Neural cell (in vitro differentiated cells): ENCODE results near the gene ZC3H12D. TPM values are rescaled to one million over a fixed set of nuclear protein-coding genes. Genes with fewer than 3 reads are reported as not detected.
"Not testable (repeated sequence)": the region's sequence is repeated elsewhere in the genome, so short reads cannot be mapped to it uniquely, and the experiment has no call there.

Experiments
- H2AFZ ChIP-seq: fragments of 200-600, 300-800 bp; sonication (generic), shearing (Covaris generic); 2 replicates; pipeline ENCODE4 v1.6.0; 2014; ENCODE audit warnings: low read depth, mild to moderate bottlenecking, antibody characterized with exemption, low read length, moderate library complexity
- H3F3A ChIP-seq: fragments of 200-600 bp; shearing (Covaris generic); 2 replicates; pipeline ENCODE4 v1.6.1; 2016; ENCODE audit warnings: mild to moderate bottlenecking, moderate library complexity, mixed read lengths, antibody characterized with exemption, low read length; ENCODE audit not compliant: insufficient read depth, poor library complexity, severe bottlenecking
- H3K27ac ChIP-seq: fragments of 200-600, 300-800 bp; sonication (generic), shearing (Covaris generic); 2 replicates; pipeline ENCODE4 v1.5.1; 2014; ENCODE audit warnings: mild to moderate bottlenecking, low read length, moderate library complexity
- H3K27me3 ChIP-seq: fragments of 300-800, 200-600 bp; sonication (generic), shearing (Covaris generic); 2 replicates; pipeline ENCODE4 v1.6.0; 2014; ENCODE audit warnings: mild to moderate bottlenecking, low read depth, low read length, moderate library complexity; ENCODE audit not compliant: insufficient read depth
- H3K36me3 ChIP-seq: fragments of 300-800, 200-600 bp; sonication (generic), shearing (Covaris generic); 2 replicates; pipeline ENCODE4 v1.5.1; 2014; ENCODE audit warnings: mild to moderate bottlenecking, antibody characterized with exemption, low read length, moderate library complexity; ENCODE audit not compliant: insufficient read depth
- H3K4me2 ChIP-seq: fragments of 300-800, 200-600 bp; sonication (generic), shearing (Covaris generic); 2 replicates; pipeline ENCODE4 v1.6.0; 2014; ENCODE audit warnings: mild to moderate bottlenecking, low read length
- H3K4me3 ChIP-seq: fragments of 300-800, 200-600 bp; sonication (generic), shearing (Covaris generic); 2 replicates; pipeline ENCODE4 v1.5.1; 2014; ENCODE audit warnings: mild to moderate bottlenecking, low read length, moderate library complexity
- H3K79me2 ChIP-seq: fragments of 200-600 bp; shearing (Covaris generic); replicated peaks from 2 replicates; pipeline ENCODE4 v1.6.0; 2014; ENCODE audit warnings: mild to moderate bottlenecking, low read length, moderate library complexity; ENCODE audit not compliant: insufficient read depth
- H3K9ac ChIP-seq: fragments of 300-800, 200-600 bp; sonication (generic), shearing (Covaris generic); 2 replicates; pipeline ENCODE4 v1.6.1; 2016; ENCODE audit warnings: mild to moderate bottlenecking, low read length, mixed read lengths
- H3K9me2 ChIP-seq: fragments of 200-600 bp; shearing (Covaris generic); 2 replicates; pipeline ENCODE4 v1.6.1; 2016; ENCODE audit warnings: mild to moderate bottlenecking, low read length, mixed read lengths; ENCODE audit not compliant: insufficient read depth
- H3K9me3 ChIP-seq: fragments of 200-600, 300-800 bp; sonication (generic), shearing (Covaris generic); 2 replicates; pipeline ENCODE4 v1.6.1; 2016; ENCODE audit warnings: mild to moderate bottlenecking, mixed run types, low read length, moderate library complexity, mixed read lengths
- H4K20me1 ChIP-seq: fragments of 200-600 bp; shearing (Covaris generic); 2 replicates; pipeline ENCODE4 v1.6.1; 2016; ENCODE audit warnings: mild to moderate bottlenecking, mixed run types; ENCODE audit not compliant: insufficient read depth
- EP300 ChIP-seq: fragments of 450-650 bp; conservative IDR thresholded peaks from 2 replicates; pipeline ENCODE4 v1.6.1; 2014; ENCODE audit warnings: antibody characterized with exemption, mild to moderate bottlenecking, moderate library complexity; ENCODE audit not compliant: poor library complexity, severe bottlenecking
- EZH2 ChIP-seq: fragments of 200-600, 300-800 bp; shearing (Covaris generic), sonication (generic); IDR thresholded peaks from 2 replicates; pipeline ENCODE4 v1.6.1; 2014; ENCODE audit warnings: antibody characterized with exemption, low read length, borderline replicate concordance, mild to moderate bottlenecking; ENCODE audit not compliant: insufficient read depth, poor library complexity, severe bottlenecking
- MXI1 ChIP-seq: fragments of 450-650 bp; conservative IDR thresholded peaks from 2 replicates; pipeline ENCODE4 v1.6.1; 2014; ENCODE audit warnings: antibody characterized with exemption, mild to moderate bottlenecking; ENCODE audit not compliant: poor library complexity, severe bottlenecking
- POLR2AphosphoS5 ChIP-seq: IDR thresholded peaks from 2 replicates; pipeline ENCODE4 v1.6.1; 2012
- RAD21 ChIP-seq: fragments of 450-650 bp; conservative IDR thresholded peaks from 2 replicates; pipeline ENCODE4 v1.6.1; 2014; ENCODE audit warnings: antibody characterized with exemption, mild to moderate bottlenecking, moderate library complexity
- SMC3 ChIP-seq: fragments of 450-650 bp; conservative IDR thresholded peaks from 2 replicates; pipeline ENCODE4 v1.6.1; 2014; ENCODE audit warnings: antibody characterized with exemption, mild to moderate bottlenecking, moderate library complexity; ENCODE audit not compliant: poor library complexity
- TAF1 ChIP-seq: IDR thresholded peaks from 2 replicates; pipeline ENCODE4 v1.6.1; 2012; ENCODE audit warnings: low read depth
- polyA plus RNA-seq: library from polyadenylated mRNA; depleted of rRNA; stranded (reverse); fragments of >200 nt; gene quantifications from 2 replicates; pipeline ENCODE4 v1.2.3, GENCODE V29; 2014
- TF ChIP-seq, protein P1 (sequence below): fragments of 450-650 bp; IDR thresholded peaks from 2 replicates; pipeline ENCODE4 v1.5.1; 2014; ENCODE audit warnings: antibody characterized with exemption, mild to moderate bottlenecking, moderate library complexity; ENCODE audit not compliant: poor library complexity, severe bottlenecking
- TF ChIP-seq, protein P2 (sequence below): IDR thresholded peaks from 2 replicates; pipeline ENCODE4 v1.6.1; 2012; ENCODE audit warnings: borderline replicate concordance

The ZC3H12D gene
- polyA plus RNA-seq, 1 donor from 2014 or later = 1.0 TPM

DNA sequence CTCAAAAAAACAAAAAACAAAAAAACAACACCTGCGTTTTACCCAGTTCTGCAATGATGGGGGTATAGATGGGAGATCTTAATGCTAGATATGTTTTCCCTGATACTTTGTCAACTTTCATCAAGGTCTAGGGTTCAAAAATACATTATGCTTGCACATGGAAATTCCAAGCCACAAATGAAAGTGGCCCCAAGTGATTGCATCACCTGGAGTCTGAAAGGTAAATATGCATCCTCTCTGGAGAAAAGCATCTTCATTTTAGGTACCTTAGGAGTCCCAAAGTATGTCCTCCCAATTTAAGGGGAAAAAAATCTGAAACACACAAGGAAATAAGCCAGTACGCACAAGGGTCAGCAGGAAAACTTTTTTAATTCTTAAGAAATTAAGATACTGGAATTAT is 12.6 kb upstream of the ZC3H12D start:
- no peaks in the 10 kb centered on the region for H3K27me3 ChIP-seq
- no peaks in the 10 kb centered on the region for H4K20me1 ChIP-seq
- H3K9me3 ChIP-seq = no peaks in the 10 kb centered on the region
- H3K4me3 ChIP-seq = no peak overlapping the region
- H3K79me2 ChIP-seq = no peaks in the 10 kb centered on the region
- no peaks in the 10 kb centered on the region for H3F3A ChIP-seq
- no peaks in the 10 kb centered on the region for H3K9me2 ChIP-seq
- no peak overlapping the region for H2AFZ ChIP-seq
- H3K36me3 ChIP-seq = no peaks in the 10 kb centered on the region
- no peak overlapping the region for H3K4me2 ChIP-seq
- H3K27ac ChIP-seq = no peak overlapping the region
- TF ChIP-seq, protein P1, sequence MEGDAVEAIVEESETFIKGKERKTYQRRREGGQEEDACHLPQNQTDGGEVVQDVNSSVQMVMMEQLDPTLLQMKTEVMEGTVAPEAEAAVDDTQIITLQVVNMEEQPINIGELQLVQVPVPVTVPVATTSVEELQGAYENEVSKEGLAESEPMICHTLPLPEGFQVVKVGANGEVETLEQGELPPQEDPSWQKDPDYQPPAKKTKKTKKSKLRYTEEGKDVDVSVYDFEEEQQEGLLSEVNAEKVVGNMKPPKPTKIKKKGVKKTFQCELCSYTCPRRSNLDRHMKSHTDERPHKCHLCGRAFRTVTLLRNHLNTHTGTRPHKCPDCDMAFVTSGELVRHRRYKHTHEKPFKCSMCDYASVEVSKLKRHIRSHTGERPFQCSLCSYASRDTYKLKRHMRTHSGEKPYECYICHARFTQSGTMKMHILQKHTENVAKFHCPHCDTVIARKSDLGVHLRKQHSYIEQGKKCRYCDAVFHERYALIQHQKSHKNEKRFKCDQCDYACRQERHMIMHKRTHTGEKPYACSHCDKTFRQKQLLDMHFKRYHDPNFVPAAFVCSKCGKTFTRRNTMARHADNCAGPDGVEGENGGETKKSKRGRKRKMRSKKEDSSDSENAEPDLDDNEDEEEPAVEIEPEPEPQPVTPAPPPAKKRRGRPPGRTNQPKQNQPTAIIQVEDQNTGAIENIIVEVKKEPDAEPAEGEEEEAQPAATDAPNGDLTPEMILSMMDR = no peak
- no peak for TF ChIP-seq RAD21
- TF ChIP-seq MXI1 = no peak
- TF ChIP-seq POLR2AphosphoS5 = no peak
- TF ChIP-seq SMC3 = no peak
- TF ChIP-seq TAF1 = no peak
- TF ChIP-seq, protein P2, sequence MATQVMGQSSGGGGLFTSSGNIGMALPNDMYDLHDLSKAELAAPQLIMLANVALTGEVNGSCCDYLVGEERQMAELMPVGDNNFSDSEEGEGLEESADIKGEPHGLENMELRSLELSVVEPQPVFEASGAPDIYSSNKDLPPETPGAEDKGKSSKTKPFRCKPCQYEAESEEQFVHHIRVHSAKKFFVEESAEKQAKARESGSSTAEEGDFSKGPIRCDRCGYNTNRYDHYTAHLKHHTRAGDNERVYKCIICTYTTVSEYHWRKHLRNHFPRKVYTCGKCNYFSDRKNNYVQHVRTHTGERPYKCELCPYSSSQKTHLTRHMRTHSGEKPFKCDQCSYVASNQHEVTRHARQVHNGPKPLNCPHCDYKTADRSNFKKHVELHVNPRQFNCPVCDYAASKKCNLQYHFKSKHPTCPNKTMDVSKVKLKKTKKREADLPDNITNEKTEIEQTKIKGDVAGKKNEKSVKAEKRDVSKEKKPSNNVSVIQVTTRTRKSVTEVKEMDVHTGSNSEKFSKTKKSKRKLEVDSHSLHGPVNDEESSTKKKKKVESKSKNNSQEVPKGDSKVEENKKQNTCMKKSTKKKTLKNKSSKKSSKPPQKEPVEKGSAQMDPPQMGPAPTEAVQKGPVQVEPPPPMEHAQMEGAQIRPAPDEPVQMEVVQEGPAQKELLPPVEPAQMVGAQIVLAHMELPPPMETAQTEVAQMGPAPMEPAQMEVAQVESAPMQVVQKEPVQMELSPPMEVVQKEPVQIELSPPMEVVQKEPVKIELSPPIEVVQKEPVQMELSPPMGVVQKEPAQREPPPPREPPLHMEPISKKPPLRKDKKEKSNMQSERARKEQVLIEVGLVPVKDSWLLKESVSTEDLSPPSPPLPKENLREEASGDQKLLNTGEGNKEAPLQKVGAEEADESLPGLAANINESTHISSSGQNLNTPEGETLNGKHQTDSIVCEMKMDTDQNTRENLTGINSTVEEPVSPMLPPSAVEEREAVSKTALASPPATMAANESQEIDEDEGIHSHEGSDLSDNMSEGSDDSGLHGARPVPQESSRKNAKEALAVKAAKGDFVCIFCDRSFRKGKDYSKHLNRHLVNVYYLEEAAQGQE = no peak
- TF ChIP-seq EZH2 = no peak
- no peak for TF ChIP-seq EP300
- no peak overlapping the region for H3K9ac ChIP-seq

DNA sequence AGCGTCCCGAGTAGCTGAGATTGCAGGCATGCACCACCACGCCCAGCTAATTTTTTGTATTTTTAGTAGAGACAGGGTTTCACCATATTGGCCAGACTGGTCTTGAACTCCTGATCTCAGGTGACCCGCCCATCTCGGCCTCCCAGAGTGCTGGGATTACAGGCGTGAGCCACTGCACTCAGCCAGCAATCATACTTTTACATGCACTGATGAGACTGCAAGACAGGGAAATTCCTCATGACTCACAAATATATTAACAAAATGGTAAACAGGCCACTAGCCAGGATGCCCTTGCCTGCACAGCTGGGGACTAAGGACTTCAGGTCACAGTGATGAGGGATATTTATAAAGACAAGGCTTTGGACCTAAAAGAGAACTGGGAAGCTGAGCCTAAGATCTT is 11.8 kb upstream of the ZC3H12D start:
- not testable (repeated sequence) for H3K4me2 ChIP-seq, H3K9me2 ChIP-seq, H2AFZ ChIP-seq, H3K9me3 ChIP-seq, H3K27me3 ChIP-seq, H3K36me3 ChIP-seq, H3K27ac ChIP-seq, H3K4me3 ChIP-seq, H3F3A ChIP-seq, H3K79me2 ChIP-seq, H3K9ac ChIP-seq, H4K20me1 ChIP-seq

DNA sequence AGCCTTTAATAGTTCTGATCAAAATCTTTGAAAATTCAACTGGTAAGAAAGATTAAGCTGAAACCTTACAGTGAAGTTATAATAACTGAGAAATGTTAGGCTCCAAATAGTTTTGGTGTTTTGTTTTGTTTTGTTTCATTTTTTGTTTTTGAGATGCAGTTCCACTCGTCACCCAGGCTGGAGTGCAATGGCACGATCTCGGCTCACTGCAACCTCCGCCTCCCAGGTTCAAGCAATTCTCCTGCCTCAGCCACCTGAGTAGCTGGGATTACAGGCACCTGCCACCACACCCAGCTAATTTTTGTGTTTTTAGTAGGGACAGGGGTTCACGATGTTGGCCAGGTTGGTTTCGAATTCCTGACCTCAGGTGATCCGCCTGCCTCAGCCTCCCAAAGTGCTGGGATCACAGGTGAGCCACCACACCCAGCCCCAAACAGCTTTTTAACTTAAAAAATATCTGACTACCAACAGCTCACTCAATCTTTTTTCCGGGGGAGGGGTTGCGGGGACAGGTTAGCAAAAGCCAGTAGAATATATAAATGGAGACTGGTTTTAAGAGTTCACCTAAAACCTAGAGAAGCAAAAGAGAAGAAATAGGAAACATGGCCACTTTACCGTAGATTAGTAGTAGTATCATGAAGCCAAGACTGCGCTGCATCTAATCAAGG is 10.7 kb upstream of the ZC3H12D start:
- not testable (repeated sequence) for H3K27me3 ChIP-seq, H3K36me3 ChIP-seq, H3K27ac ChIP-seq, H3K4me2 ChIP-seq, H3K9me3 ChIP-seq, H3K4me3 ChIP-seq, H2AFZ ChIP-seq, H3K79me2 ChIP-seq, H4K20me1 ChIP-seq, H3K9ac ChIP-seq, H3F3A ChIP-seq, H3K9me2 ChIP-seq

DNA sequence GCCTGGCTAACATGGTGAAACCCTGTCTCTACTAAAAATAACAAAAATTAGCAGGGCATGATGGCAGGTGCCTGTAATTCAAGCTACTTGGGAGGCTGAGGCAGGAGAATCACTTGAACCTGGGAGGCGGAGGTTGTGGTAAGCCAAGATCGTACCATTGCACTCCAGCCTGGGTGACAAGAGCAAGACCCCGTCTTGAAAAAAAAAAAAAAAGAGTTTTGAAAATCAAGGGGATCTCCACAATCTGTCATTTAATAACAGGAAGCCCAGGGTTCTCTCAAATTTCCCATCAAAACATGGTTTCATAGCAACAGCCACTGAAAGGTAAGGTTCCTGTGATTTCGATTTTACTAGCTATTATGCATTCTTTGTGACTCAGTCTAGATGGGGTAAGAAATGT is 10.0 kb upstream of the ZC3H12D start:
- not testable (repeated sequence) for H3K9me3 ChIP-seq, H3K79me2 ChIP-seq, H3F3A ChIP-seq, H3K4me2 ChIP-seq, H3K9ac ChIP-seq, H2AFZ ChIP-seq, H3K4me3 ChIP-seq, H3K27ac ChIP-seq, H3K36me3 ChIP-seq, H3K27me3 ChIP-seq, H3K9me2 ChIP-seq, H4K20me1 ChIP-seq
